ENCODE results near the gene SLIT3. TPM values are rescaled to one million over a fixed set of nuclear protein-coding genes. Genes with fewer than 3 reads are reported as not detected.

The SLIT3 gene
- total RNA-seq, 3 donors from 2014 or later = 30.7 to 103 (median 54.1) TPM

DNA sequence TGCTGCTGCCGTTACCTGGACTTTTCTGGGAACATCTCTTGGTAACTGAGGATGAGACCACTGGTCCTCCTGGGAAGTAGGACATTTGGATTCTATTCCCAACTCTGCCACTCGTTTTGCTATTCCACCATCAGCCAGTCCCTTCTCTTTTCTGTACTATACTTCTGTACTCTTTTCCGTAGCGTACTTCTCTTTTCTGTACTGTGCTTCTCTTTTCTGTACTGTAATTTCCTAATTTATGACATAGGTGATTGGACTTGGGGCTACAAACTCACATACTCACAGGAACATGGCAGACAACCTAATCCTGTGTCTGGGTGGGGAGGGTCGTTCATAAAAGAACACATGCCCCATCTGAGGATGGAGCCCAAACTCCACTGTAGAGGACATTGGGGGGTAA lies 386.4 kb downstream of the SLIT3 start:
- TF ChIP-seq POLR2A (IDR thresholded peaks at IDR 0.05) (no peak), POLR2AphosphoS5 (IDR thresholded peaks at IDR 0.05) (no peak)
- TF ChIP-seq, protein P1, sequence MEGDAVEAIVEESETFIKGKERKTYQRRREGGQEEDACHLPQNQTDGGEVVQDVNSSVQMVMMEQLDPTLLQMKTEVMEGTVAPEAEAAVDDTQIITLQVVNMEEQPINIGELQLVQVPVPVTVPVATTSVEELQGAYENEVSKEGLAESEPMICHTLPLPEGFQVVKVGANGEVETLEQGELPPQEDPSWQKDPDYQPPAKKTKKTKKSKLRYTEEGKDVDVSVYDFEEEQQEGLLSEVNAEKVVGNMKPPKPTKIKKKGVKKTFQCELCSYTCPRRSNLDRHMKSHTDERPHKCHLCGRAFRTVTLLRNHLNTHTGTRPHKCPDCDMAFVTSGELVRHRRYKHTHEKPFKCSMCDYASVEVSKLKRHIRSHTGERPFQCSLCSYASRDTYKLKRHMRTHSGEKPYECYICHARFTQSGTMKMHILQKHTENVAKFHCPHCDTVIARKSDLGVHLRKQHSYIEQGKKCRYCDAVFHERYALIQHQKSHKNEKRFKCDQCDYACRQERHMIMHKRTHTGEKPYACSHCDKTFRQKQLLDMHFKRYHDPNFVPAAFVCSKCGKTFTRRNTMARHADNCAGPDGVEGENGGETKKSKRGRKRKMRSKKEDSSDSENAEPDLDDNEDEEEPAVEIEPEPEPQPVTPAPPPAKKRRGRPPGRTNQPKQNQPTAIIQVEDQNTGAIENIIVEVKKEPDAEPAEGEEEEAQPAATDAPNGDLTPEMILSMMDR (IDR thresholded peaks at IDR 0.05) = no peak
- Histone ChIP-seq H3K9me3 (no peaks in the 10 kb centered on the region), H3K27me3 (no peaks in the 10 kb centered on the region), H3K4me3 (no peak overlapping the region), H3K27ac (no peak overlapping the region), H3K4me1 (no peaks in the 10 kb centered on the region), H3K36me3 (no peaks in the 10 kb centered on the region)
- no peak for DNase-seq (ENCODE audit: low spot score in 2 of 2)
- intact Hi-C loops (cut with DNase I; ENCODE audit: low total_unique reads) = no loop called here

DNA sequence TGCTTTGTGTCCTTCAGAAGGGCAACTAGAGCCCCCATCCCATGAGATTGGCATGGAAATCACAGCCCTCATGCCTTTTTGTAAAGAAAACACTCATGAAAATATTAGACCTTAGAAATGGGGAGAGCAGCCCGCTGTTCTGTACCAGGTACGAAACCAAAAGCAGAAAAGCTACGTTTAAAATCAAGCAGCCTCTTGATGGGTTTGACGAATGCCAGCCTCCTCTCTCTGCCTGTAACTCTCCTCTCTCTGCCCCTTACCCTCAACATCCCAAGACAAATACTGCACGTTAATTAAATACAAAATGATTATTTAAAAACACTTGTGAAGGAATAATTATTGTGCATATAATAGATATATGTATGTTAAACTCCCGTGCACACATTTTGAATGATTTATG lies 390.1 kb downstream of the SLIT3 start:
- Histone ChIP-seq H3K9me3 (no peaks in the 10 kb centered on the region), H3K4me1 (no peaks in the 10 kb centered on the region), H3K36me3 (no peaks in the 10 kb centered on the region), H3K4me3 (no peak overlapping the region), H3K27me3 (no peaks in the 10 kb centered on the region), H3K27ac (no peak overlapping the region)
- TF ChIP-seq, protein P1 (IDR thresholded peaks at IDR 0.05) = no peak
- TF ChIP-seq POLR2A (IDR thresholded peaks at IDR 0.05) (no peak), POLR2AphosphoS5 (IDR thresholded peaks at IDR 0.05) (no peak)
- intact Hi-C loops (cut with DNase I; ENCODE audit: low total_unique reads) = no loop called here
- DNase-seq (ENCODE audit: low spot score in 2 of 2) = no peak

- intact Hi-C loops (cut with DNase I; ENCODE audit: low total_unique reads) = no loop called here
- Histone ChIP-seq H3K27ac (no peak overlapping the region), H3K36me3 (no peaks in the 10 kb centered on the region), H3K4me1 (no peaks in the 10 kb centered on the region), H3K9me3 (no peaks in the 10 kb centered on the region), H3K27me3 (no peaks in the 10 kb centered on the region), H3K4me3 (no peak overlapping the region)
- no peak for DNase-seq (ENCODE audit: low spot score in 2 of 2)
- TF ChIP-seq POLR2AphosphoS5 (IDR thresholded peaks at IDR 0.05) (no peak), POLR2A (IDR thresholded peaks at IDR 0.05) (no peak)
- TF ChIP-seq, protein P1 (IDR thresholded peaks at IDR 0.05) = no peak
These were observed 392.7 kb downstream of the SLIT3 start for GRCh38 chr5:168908207-168908606.

DNA sequence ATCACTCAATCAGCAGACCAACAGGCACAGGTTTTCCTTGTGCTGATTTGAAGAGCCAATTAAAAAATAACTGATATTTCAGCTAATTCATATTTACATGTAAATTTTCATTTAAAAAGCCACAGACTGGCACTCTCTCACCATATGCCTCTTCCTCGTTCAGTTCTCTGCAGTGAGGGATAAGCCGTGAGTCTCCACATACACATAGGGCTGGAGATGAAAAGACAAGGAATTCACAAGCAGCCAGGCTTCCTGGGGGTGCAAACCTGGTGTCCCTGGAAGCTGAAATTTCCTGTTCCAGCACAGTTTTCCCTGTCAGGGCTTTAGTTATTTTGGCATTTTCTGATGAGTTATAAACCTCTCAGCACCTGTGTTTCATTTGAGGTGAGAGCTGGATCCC lies 397.9 kb downstream of the SLIT3 start:
- Histone ChIP-seq H3K4me3 (no peak overlapping the region), H3K36me3 (no peaks in the 10 kb centered on the region), H3K9me3 (no peaks in the 10 kb centered on the region), H3K27ac (no peak overlapping the region), H3K4me1 (no peaks in the 10 kb centered on the region), H3K27me3 (no peaks in the 10 kb centered on the region)
- no peak for DNase-seq (ENCODE audit: low spot score in 2 of 2)
- intact Hi-C loops (cut with DNase I; ENCODE audit: low total_unique reads) = no loop called here
- TF ChIP-seq POLR2AphosphoS5 (IDR thresholded peaks at IDR 0.05) (no peak), POLR2A (IDR thresholded peaks at IDR 0.05) (no peak)
- TF ChIP-seq, protein P1 (IDR thresholded peaks at IDR 0.05) = no peak

- Histone ChIP-seq H3K27me3 (no peaks in the 10 kb centered on the region), H3K36me3 (no peaks in the 10 kb centered on the region), H3K4me1 (no peaks in the 10 kb centered on the region), H3K9me3 (no peaks in the 10 kb centered on the region), H3K27ac (no peak overlapping the region), H3K4me3 (no peak overlapping the region)
- intact Hi-C loops (cut with DNase I; ENCODE audit: low total_unique reads) = no loop called here
- no peak for DNase-seq (ENCODE audit: low spot score in 2 of 2)
- TF ChIP-seq, protein P1 (IDR thresholded peaks at IDR 0.05) = no peak
- TF ChIP-seq POLR2AphosphoS5 (IDR thresholded peaks at IDR 0.05) (no peak), POLR2A (IDR thresholded peaks at IDR 0.05) (no peak)
These were observed 401.3 kb downstream of the SLIT3 start for GRCh38 chr5:168899673-168900072.

All from breast epithelium (tissue), 4 donors.